WTC11 (cell line): ENCODE results near the gene CDH13. TPM values are rescaled to one million over a fixed set of nuclear protein-coding genes. Genes with fewer than 3 reads are reported as not detected.

Experiments
- ATAC-seq: fragments of 200-7000 bp; cut with Tn5 transposase; 2 replicates; pipeline ENCODE4 v1.10.0; 2021; ENCODE audit warnings: mild to moderate bottlenecking, moderate library complexity
- CTCF ChIA-PET: fragments of 300-600 bp; sonication (Branson Sonifier 250); formaldehyde crosslinking; loops from one replicate; lab custom pipeline; 2021; ENCODE audit warnings: antibody characterized with exemption; lab: Charles Lee
- POLR2A ChIA-PET: fragments of 350-600 bp; sonication (Branson Sonifier 250); formaldehyde crosslinking; loops from one replicate; lab custom pipeline; 2021; ENCODE audit warnings: antibody characterized with exemption; lab: Charles Lee
- DNase-seq: peaks from one replicate; pipeline ENCODE4 v3.0.0; 2021; ENCODE audit warnings: low spot score
- H3K27ac Mint-ChIP-seq: 2 replicates; pipeline ENCODE4 v1.8.0; 2021; ENCODE audit warnings: mixed read lengths
- H3K27me3 Mint-ChIP-seq: 2 replicates; pipeline ENCODE4 v1.8.0; 2021; ENCODE audit warnings: low read depth, mild to moderate bottlenecking, moderate library complexity, mixed read lengths
- H3K36me3 Mint-ChIP-seq: 2 replicates; pipeline ENCODE4 v1.8.0; 2021; ENCODE audit warnings: mixed read lengths
- H3K4me1 Mint-ChIP-seq: 2 replicates; pipeline ENCODE4 v1.8.0; 2022; ENCODE audit warnings: mixed read lengths
- H3K4me3 Mint-ChIP-seq: 2 replicates; pipeline ENCODE4 v1.8.0; 2021; ENCODE audit warnings: mild to moderate bottlenecking, moderate library complexity, mixed read lengths
- H3K9me3 Mint-ChIP-seq: 2 replicates; pipeline ENCODE4 v1.8.0; 2021; ENCODE audit warnings: mixed read lengths
- AR ChIP-seq: fragments of 250-450 bp; sonication (Bioruptor Pico); IDR thresholded peaks from 2 replicates; pipeline ENCODE4 v1.9.0; 2021; ENCODE audit warnings: mild to moderate bottlenecking
- ATF1 ChIP-seq: sonication (generic); formaldehyde crosslinking; IDR thresholded peaks from 2 replicates; pipeline ENCODE4 v1.8.1; 2023; ENCODE audit warnings: mild to moderate bottlenecking, moderate library complexity, missing genetic modification reagents
- CTCF ChIP-seq: fragments of 200-600 bp; IDR thresholded peaks from 2 replicates; pipeline ENCODE4 v1.8.0; 2022; ENCODE audit warnings: antibody characterized with exemption
- FOXK1 ChIP-seq: sonication (generic); formaldehyde crosslinking; IDR thresholded peaks from 2 replicates; pipeline ENCODE4 v1.8.0; 2022; ENCODE audit warnings: mild to moderate bottlenecking, moderate library complexity, missing genetic modification reagents
- GABPB1 ChIP-seq: sonication (generic); formaldehyde crosslinking; IDR thresholded peaks from 2 replicates; pipeline ENCODE4 v1.8.1; 2023; ENCODE audit warnings: mild to moderate bottlenecking, missing genetic modification reagents
- HMGXB4 ChIP-seq: sonication (generic); formaldehyde crosslinking; IDR thresholded peaks from 2 replicates; pipeline ENCODE4 v1.8.1; 2023; ENCODE audit warnings: mild to moderate bottlenecking, moderate library complexity, missing genetic modification reagents
- KAT7 ChIP-seq: sonication (generic); formaldehyde crosslinking; IDR thresholded peaks from 2 replicates; pipeline ENCODE4 v1.8.1; 2023; ENCODE audit warnings: missing genetic modification reagents, mild to moderate bottlenecking, borderline replicate concordance
- MLX ChIP-seq: sonication (generic); formaldehyde crosslinking; IDR thresholded peaks from 2 replicates; pipeline ENCODE4 v1.8.1; 2023; ENCODE audit warnings: mild to moderate bottlenecking, missing genetic modification reagents, moderate library complexity
- NR1H2 ChIP-seq: sonication (generic); formaldehyde crosslinking; IDR thresholded peaks from 2 replicates; pipeline ENCODE4 v1.9.0; 2021; ENCODE audit warnings: mild to moderate bottlenecking, moderate library complexity, missing genetic modification reagents
- NR2C2 ChIP-seq: sonication (generic); formaldehyde crosslinking; IDR thresholded peaks from 2 replicates; pipeline ENCODE4 v1.8.0; 2022; ENCODE audit warnings: mild to moderate bottlenecking, missing genetic modification reagents
- PRRX2 ChIP-seq: fragments of 250-450 bp; sonication (Bioruptor Pico); IDR thresholded peaks from 2 replicates; pipeline ENCODE4 v1.8.0; 2021; ENCODE audit warnings: mild to moderate bottlenecking
- SMAD3 ChIP-seq: sonication (generic); formaldehyde crosslinking; IDR thresholded peaks from 2 replicates; pipeline ENCODE4 v1.8.0; 2022; ENCODE audit warnings: missing genetic modification reagents, mild to moderate bottlenecking, borderline replicate concordance
- TCF7 ChIP-seq: sonication (generic); formaldehyde crosslinking; IDR thresholded peaks from 2 replicates; pipeline ENCODE4 v1.8.0; 2022; ENCODE audit warnings: mild to moderate bottlenecking, low read depth, missing genetic modification reagents, moderate library complexity
- ZBTB43 ChIP-seq: sonication (generic); formaldehyde crosslinking; IDR thresholded peaks from 2 replicates; pipeline ENCODE4 v1.8.1; 2023; ENCODE audit warnings: mild to moderate bottlenecking, missing genetic modification reagents
- ZMAT4 ChIP-seq: fragments of 250-450 bp; sonication (Bioruptor Pico); IDR thresholded peaks from 2 replicates; pipeline ENCODE4 v1.9.0; 2021; ENCODE audit warnings: mild to moderate bottlenecking
- ZNF121 ChIP-seq: sonication (generic); formaldehyde crosslinking; IDR thresholded peaks from 2 replicates; pipeline ENCODE4 v1.8.0; 2023; ENCODE audit warnings: missing genetic modification reagents
- ZNF219 ChIP-seq: sonication (generic); formaldehyde crosslinking; IDR thresholded peaks from 2 replicates; pipeline ENCODE4 v1.8.0; 2023; ENCODE audit warnings: missing genetic modification reagents, mild to moderate bottlenecking, borderline replicate concordance
- total RNA-seq: library from RNA; stranded (reverse); gene quantifications from 3 replicates; pipeline ENCODE4 v1.2.3, GENCODE V29; 2021
- TF ChIP-seq, protein P1 (sequence below): sonication (generic); formaldehyde crosslinking; IDR thresholded peaks from 2 replicates; pipeline ENCODE4 v1.8.0; 2023; ENCODE audit warnings: missing genetic modification reagents, mild to moderate bottlenecking, borderline replicate concordance
- TF ChIP-seq, protein P2 (sequence below): sonication (generic); formaldehyde crosslinking; IDR thresholded peaks from 2 replicates; pipeline ENCODE4 v1.8.1; 2023; ENCODE audit warnings: mild to moderate bottlenecking, missing genetic modification reagents, moderate library complexity

CDH13 gene
- total RNA-seq, 1 experiment from 2014 or later: 0.81 TPM

GRCh38 chr16:83549316-83550182 is 922.8 kb downstream of the CDH13 start:
- TF ChIP-seq, protein P1, sequence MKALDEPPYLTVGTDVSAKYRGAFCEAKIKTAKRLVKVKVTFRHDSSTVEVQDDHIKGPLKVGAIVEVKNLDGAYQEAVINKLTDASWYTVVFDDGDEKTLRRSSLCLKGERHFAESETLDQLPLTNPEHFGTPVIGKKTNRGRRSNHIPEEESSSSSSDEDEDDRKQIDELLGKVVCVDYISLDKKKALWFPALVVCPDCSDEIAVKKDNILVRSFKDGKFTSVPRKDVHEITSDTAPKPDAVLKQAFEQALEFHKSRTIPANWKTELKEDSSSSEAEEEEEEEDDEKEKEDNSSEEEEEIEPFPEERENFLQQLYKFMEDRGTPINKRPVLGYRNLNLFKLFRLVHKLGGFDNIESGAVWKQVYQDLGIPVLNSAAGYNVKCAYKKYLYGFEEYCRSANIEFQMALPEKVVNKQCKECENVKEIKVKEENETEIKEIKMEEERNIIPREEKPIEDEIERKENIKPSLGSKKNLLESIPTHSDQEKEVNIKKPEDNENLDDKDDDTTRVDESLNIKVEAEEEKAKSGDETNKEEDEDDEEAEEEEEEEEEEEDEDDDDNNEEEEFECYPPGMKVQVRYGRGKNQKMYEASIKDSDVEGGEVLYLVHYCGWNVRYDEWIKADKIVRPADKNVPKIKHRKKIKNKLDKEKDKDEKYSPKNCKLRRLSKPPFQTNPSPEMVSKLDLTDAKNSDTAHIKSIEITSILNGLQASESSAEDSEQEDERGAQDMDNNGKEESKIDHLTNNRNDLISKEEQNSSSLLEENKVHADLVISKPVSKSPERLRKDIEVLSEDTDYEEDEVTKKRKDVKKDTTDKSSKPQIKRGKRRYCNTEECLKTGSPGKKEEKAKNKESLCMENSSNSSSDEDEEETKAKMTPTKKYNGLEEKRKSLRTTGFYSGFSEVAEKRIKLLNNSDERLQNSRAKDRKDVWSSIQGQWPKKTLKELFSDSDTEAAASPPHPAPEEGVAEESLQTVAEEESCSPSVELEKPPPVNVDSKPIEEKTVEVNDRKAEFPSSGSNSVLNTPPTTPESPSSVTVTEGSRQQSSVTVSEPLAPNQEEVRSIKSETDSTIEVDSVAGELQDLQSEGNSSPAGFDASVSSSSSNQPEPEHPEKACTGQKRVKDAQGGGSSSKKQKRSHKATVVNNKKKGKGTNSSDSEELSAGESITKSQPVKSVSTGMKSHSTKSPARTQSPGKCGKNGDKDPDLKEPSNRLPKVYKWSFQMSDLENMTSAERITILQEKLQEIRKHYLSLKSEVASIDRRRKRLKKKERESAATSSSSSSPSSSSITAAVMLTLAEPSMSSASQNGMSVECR (CRISPR knock-in tag): no peak
- TF ChIP-seq PRRX2 (CRISPR knock-in tag) (no peak), TCF7 (CRISPR knock-in tag) (no peak), NR2C2 (CRISPR knock-in tag) (no peak), ZNF219 (CRISPR knock-in tag) (no peak), ZMAT4 (CRISPR knock-in tag) (no peak), NR1H2 (CRISPR knock-in tag) (no peak), FOXK1 (no peak), MLX (CRISPR knock-in tag) (no peak), ZBTB43 (no peak), KAT7 (no peak)
- Mint-ChIP-seq H3K27ac (no peak overlapping the region), H3K36me3 (no peaks in the 10 kb centered on the region), H3K4me1 (peaks cover 20% of the 10 kb centered on the region), H3K9me3 (peaks cover 17% of the 10 kb centered on the region), H3K27me3 (no peaks in the 10 kb centered on the region), H3K4me3 (no peak overlapping the region)
- ATAC-seq (no peak), DNase-seq (no peak)
- ChIA-PET POLR2A (interaction anchor here (0.6 to 0.7 kb wide), 2 partner anchors 23 to 38 kb away, joined by 4 read pairs; no protein-coding TSS in a partner anchor), CTCF (interaction anchor here (0.5 to 1.8 kb wide), 12 partner anchors 8 to 446 kb away, joined by 3 to 11 read pairs (median 4); no protein-coding TSS in a partner anchor)

DNA sequence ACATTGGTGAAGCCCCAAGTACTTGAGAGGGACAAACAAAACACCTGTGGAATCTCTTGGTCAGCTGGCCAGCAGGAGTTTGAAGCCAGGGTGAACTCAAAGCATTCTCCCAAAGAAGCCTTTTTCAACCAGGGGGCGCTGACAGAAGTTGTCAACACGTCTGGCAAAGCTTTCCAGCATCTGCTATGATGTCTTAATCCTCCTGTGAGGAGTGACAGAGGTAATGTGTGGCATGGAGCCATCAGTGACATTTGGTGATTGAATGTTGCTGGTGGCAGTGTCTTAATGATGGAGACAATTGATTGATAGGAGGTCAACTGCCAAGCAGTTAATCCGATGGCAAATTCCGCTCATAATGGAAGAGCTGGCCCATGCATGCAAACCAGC is 923.4 kb downstream of the CDH13 start:
- no peak overlapping the region for H3K27ac Mint-ChIP-seq
- no peaks in the 10 kb centered on the region for H3K36me3 Mint-ChIP-seq
- POLR2A ChIA-PET: interaction anchor here (0.6 kb wide), 1 partner anchor 37 kb away, joined by 4 read pairs; no protein-coding TSS in a partner anchor
- DNase-seq (peak; percentile 29), ATAC-seq (no peak)
- no peak overlapping the region for H3K4me3 Mint-ChIP-seq
- H3K4me1 Mint-ChIP-seq: peaks cover 20% of the 10 kb centered on the region
- CTCF ChIA-PET: interaction anchor here (0.6 to 1.8 kb wide), 13 partner anchors 9 to 812 kb away, joined by 3 to 11 read pairs (median 4); no protein-coding TSS in a partner anchor
- no peaks in the 10 kb centered on the region for H3K27me3 Mint-ChIP-seq
- H3K9me3 Mint-ChIP-seq: peaks cover 17% of the 10 kb centered on the region
- TF ChIP-seq ATF1 (CRISPR knock-in tag): no peak
- TF ChIP-seq GABPB1 (CRISPR knock-in tag): no peak
- TF ChIP-seq HMGXB4 (CRISPR knock-in tag): no peak
- TF ChIP-seq ZNF121 (CRISPR knock-in tag): no peak
- TF ChIP-seq TCF7 (CRISPR knock-in tag): no peak
- no peak for TF ChIP-seq CTCF
- TF ChIP-seq SMAD3 (CRISPR knock-in tag): no peak
- no peak for TF ChIP-seq AR (CRISPR knock-in tag)
- TF ChIP-seq, protein P2, sequence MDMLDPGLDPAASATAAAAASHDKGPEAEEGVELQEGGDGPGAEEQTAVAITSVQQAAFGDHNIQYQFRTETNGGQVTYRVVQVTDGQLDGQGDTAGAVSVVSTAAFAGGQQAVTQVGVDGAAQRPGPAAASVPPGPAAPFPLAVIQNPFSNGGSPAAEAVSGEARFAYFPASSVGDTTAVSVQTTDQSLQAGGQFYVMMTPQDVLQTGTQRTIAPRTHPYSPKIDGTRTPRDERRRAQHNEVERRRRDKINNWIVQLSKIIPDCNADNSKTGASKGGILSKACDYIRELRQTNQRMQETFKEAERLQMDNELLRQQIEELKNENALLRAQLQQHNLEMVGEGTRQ (CRISPR knock-in tag): no peak
